ENCODE results near the gene FSTL5.
A peak's percentile ranks its signal among the peaks of the same experiment; 100 is the strongest.

FSTL5 gene

GRCh38 chr4:161505141-161505540 lies 658.7 kb downstream of the FSTL5 start:
- no peak overlapping the region for H3K4me3 Mint-ChIP-seq
- H3K27me3 Mint-ChIP-seq = no peaks in the 10 kb centered on the region
- no peak for ATAC-seq
- DNase-seq = no peak
- no peaks in the 10 kb centered on the region for H3K4me1 Mint-ChIP-seq
- no peaks in the 10 kb centered on the region for H3K9me3 Mint-ChIP-seq
- no peak overlapping the region for H3K27ac Mint-ChIP-seq

GRCh38 chr4:161498155-161498554 lies 665.6 kb downstream of the FSTL5 start:
- DNase-seq = no peak
- Mint-ChIP-seq H3K27ac (no peak overlapping the region), H3K27me3 (no peaks in the 10 kb centered on the region), H3K9me3 (no peaks in the 10 kb centered on the region), H3K4me3 (no peak overlapping the region), H3K4me1 (no peaks in the 10 kb centered on the region)
- no peak for ATAC-seq

- Mint-ChIP-seq H3K27ac (no peak overlapping the region), H3K27me3 (no peaks in the 10 kb centered on the region), H3K9me3 (no peaks in the 10 kb centered on the region), H3K4me3 (no peak overlapping the region), H3K4me1 (no peaks in the 10 kb centered on the region)
- ATAC-seq (no peak), DNase-seq (no peak)
Measured at GRCh38 chr4:161486461-161486860, 677.3 kb downstream of the FSTL5 start.

GRCh38 chr4:161466316-161466715 lies 697.5 kb downstream of the FSTL5 start:
- H3K4me3 Mint-ChIP-seq = no peak overlapping the region
- DNase-seq (no peak), ATAC-seq (no peak)
- no peak overlapping the region for H3K27ac Mint-ChIP-seq
- H3K4me1 Mint-ChIP-seq = no peaks in the 10 kb centered on the region
- H3K9me3 Mint-ChIP-seq = no peaks in the 10 kb centered on the region
- H3K27me3 Mint-ChIP-seq = no peaks in the 10 kb centered on the region

- ATAC-seq (no peak), DNase-seq (no peak)
- Mint-ChIP-seq H3K4me1 (no peaks in the 10 kb centered on the region), H3K9me3 (peaks cover 0 to 6% of the 10 kb centered on the region in 2 donors), H3K4me3 (no peak overlapping the region), H3K27ac (no peak overlapping the region), H3K27me3 (no peaks in the 10 kb centered on the region)
Measured at GRCh38 chr4:161463436-161463835, 700.4 kb downstream of the FSTL5 start.

- Mint-ChIP-seq H3K9me3 (peaks cover 0 to 6% of the 10 kb centered on the region in 2 donors), H3K27me3 (no peaks in the 10 kb centered on the region), H3K4me1 (no peaks in the 10 kb centered on the region), H3K4me3 (no peak overlapping the region), H3K27ac (no peak overlapping the region)
- no peak for ATAC-seq
- DNase-seq = no peak
Measured at GRCh38 chr4:161457906-161458305, 705.9 kb downstream of the FSTL5 start.

- Mint-ChIP-seq H3K4me1 (no peaks in the 10 kb centered on the region), H3K27me3 (no peaks in the 10 kb centered on the region), H3K9me3 (peaks cover 0 to 6% of the 10 kb centered on the region in 2 donors), H3K27ac (no peak overlapping the region), H3K4me3 (no peak overlapping the region)
- ATAC-seq (no peak), DNase-seq (no peak)
Measured at GRCh38 chr4:161457311-161457710, 706.5 kb downstream of the FSTL5 start.

- Mint-ChIP-seq H3K27me3 (no peaks in the 10 kb centered on the region), H3K27ac (no peak overlapping the region), H3K4me3 (no peak overlapping the region), H3K4me1 (no peaks in the 10 kb centered on the region), H3K9me3 (no peaks in the 10 kb centered on the region)
- DNase-seq (no peak), ATAC-seq (no peak)
Measured at GRCh38 chr4:161454860-161455259, 708.9 kb downstream of the FSTL5 start.

GRCh38 chr4:161448550-161449180 lies 715.1 kb downstream of the FSTL5 start:
- peaks cover 5 to 10% of the 10 kb centered on the region in 2 donors for H3K9me3 Mint-ChIP-seq
- H3K27ac Mint-ChIP-seq = peak overlapping the region in 1 of 2 donors; percentile 6
- no peak for DNase-seq
- H3K27me3 Mint-ChIP-seq = no peaks in the 10 kb centered on the region
- H3K4me3 Mint-ChIP-seq = no peak overlapping the region
- no peaks in the 10 kb centered on the region for H3K4me1 Mint-ChIP-seq
- no peak for ATAC-seq

GRCh38 chr4:161444626-161445025 lies 719.2 kb downstream of the FSTL5 start:
- ATAC-seq (no peak), DNase-seq (no peak)
- Mint-ChIP-seq H3K27ac (no peak overlapping the region), H3K4me1 (no peaks in the 10 kb centered on the region), H3K27me3 (no peaks in the 10 kb centered on the region), H3K4me3 (no peak overlapping the region), H3K9me3 (peaks cover 11 to 14% of the 10 kb centered on the region in 2 donors)

GRCh38 chr4:161442921-161443320 lies 720.9 kb downstream of the FSTL5 start:
- no peaks in the 10 kb centered on the region for H3K4me1 Mint-ChIP-seq
- no peak overlapping the region for H3K4me3 Mint-ChIP-seq
- DNase-seq (no peak), ATAC-seq (no peak)
- no peaks in the 10 kb centered on the region for H3K27me3 Mint-ChIP-seq
- H3K27ac Mint-ChIP-seq = no peak overlapping the region
- H3K9me3 Mint-ChIP-seq = peaks cover 12 to 14% of the 10 kb centered on the region in 2 donors

- DNase-seq = no peak
- H3K9me3 Mint-ChIP-seq = peaks cover 6 to 19% of the 10 kb centered on the region in 2 donors
- no peak for ATAC-seq
Measured at GRCh38 chr4:161438096-161438495, 725.7 kb downstream of the FSTL5 start.

GRCh38 chr4:161428180-161428965 lies 735.4 kb downstream of the FSTL5 start:
- ATAC-seq (no peak), DNase-seq (no peak)
- no peaks in the 10 kb centered on the region for H3K27me3 Mint-ChIP-seq
- no peaks in the 10 kb centered on the region for H3K4me1 Mint-ChIP-seq
- H3K4me3 Mint-ChIP-seq = no peak overlapping the region
- no peak overlapping the region for H3K27ac Mint-ChIP-seq
- peaks cover 6 to 9% of the 10 kb centered on the region in 2 donors for H3K9me3 Mint-ChIP-seq

More at GRCh38 chr4:161438096-161438495, 725.7 kb downstream of the FSTL5 start:
- no peak overlapping the region for H3K4me3 Mint-ChIP-seq
- no peaks in the 10 kb centered on the region for H3K4me1 Mint-ChIP-seq
- no peaks in the 10 kb centered on the region for H3K27me3 Mint-ChIP-seq
- no peak overlapping the region for H3K27ac Mint-ChIP-seq

- no peak overlapping the region for H3K4me3 Mint-ChIP-seq
- ATAC-seq (no peak), DNase-seq (no peak)
- no peak overlapping the region for H3K27ac Mint-ChIP-seq
- H3K27me3 Mint-ChIP-seq = no peaks in the 10 kb centered on the region
- no peaks in the 10 kb centered on the region for H3K4me1 Mint-ChIP-seq
- no peaks in the 10 kb centered on the region for H3K9me3 Mint-ChIP-seq
Measured at GRCh38 chr4:161419822-161420221, 744.0 kb downstream of the FSTL5 start.

GRCh38 chr4:161411901-161412300 lies 751.9 kb downstream of the FSTL5 start:
- H3K27ac Mint-ChIP-seq = no peak overlapping the region
- no peaks in the 10 kb centered on the region for H3K27me3 Mint-ChIP-seq
- H3K4me3 Mint-ChIP-seq = no peak overlapping the region
- no peak for DNase-seq
- H3K4me1 Mint-ChIP-seq = no peaks in the 10 kb centered on the region
- no peak for ATAC-seq
- H3K9me3 Mint-ChIP-seq = peaks cover 14 to 29% of the 10 kb centered on the region in 2 donors

GRCh38 chr4:161404346-161405110 lies 759.3 kb downstream of the FSTL5 start:
- H3K9me3 Mint-ChIP-seq = peaks cover 7 to 16% of the 10 kb centered on the region in 2 donors
- H3K27ac Mint-ChIP-seq = no peak overlapping the region
- ATAC-seq (no peak), DNase-seq (no peak)
- H3K4me1 Mint-ChIP-seq = no peaks in the 10 kb centered on the region
- H3K4me3 Mint-ChIP-seq = no peak overlapping the region
- H3K27me3 Mint-ChIP-seq = no peaks in the 10 kb centered on the region
